Muscle layer of colon (tissue), 2 donors: ENCODE results near the gene S100A5.

Source experiments
- H3K27ac ChIP-seq: one replicate; pipeline ENCODE4 v1.7.0; 2013; ENCODE audit warnings: low read depth, mild to moderate bottlenecking, low read length, moderate library complexity
- H3K27me3 ChIP-seq, 2 donors: one replicate each; pipeline ENCODE4 v1.7.0; 2013; ENCODE audit warnings: low read length in 2 of 2, mild to moderate bottlenecking in 2 of 2; ENCODE audit not compliant: insufficient read depth in 2 of 2, control insufficient read depth in 1 of 2
- H3K36me3 ChIP-seq: one replicate; pipeline ENCODE4 v1.7.0; 2013; ENCODE audit warnings: mild to moderate bottlenecking, low read length; ENCODE audit not compliant: insufficient read depth
- H3K4me1 ChIP-seq: one replicate; pipeline ENCODE4 v1.7.0; 2013; ENCODE audit warnings: mild to moderate bottlenecking, low read length; ENCODE audit not compliant: insufficient read depth
- H3K4me3 ChIP-seq, 2 donors: one replicate each; pipeline ENCODE4 v1.7.0; 2013; ENCODE audit warnings: low read length in 2 of 2, low read depth in 1 of 2, mild to moderate bottlenecking in 1 of 2, moderate library complexity in 1 of 2
- H3K9ac ChIP-seq: one replicate; pipeline ENCODE4 v1.7.0; 2013; ENCODE audit warnings: low read length
- H3K9me3 ChIP-seq: one replicate; pipeline ENCODE4 v1.7.0; 2013; ENCODE audit warnings: mild to moderate bottlenecking, low read length
- donor health status: abdominal sarcoma.
- donor health status: Adenocarcinoma of cecum.

S100A5 gene

DNA sequence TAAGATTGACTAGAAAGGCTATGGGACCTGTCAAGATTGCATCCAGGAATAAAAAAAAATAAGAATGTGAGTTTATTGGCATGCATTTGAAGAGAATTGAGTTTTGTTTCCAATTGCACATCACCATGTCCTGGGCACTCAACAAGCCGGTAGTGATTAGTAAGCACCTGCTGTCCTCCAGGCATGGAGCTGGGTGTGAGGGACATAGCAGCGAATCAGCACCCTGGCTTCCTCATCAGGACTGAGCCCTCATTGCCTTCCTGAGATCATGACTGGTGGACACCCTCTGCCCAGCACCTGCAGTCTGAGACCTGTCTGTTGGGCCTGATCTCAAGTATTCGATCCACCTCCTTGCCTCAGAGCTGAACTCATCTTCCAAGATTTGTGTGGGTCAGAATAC is 31.7 kb downstream of the S100A5 start:
- Histone ChIP-seq H3K4me1 (peaks cover 20% of the 10 kb centered on the region), H3K9me3 (no peaks in the 10 kb centered on the region), H3K4me3 (no peak overlapping the region), H3K36me3 (no peaks in the 10 kb centered on the region), H3K27me3 (no peaks in the 10 kb centered on the region), H3K27ac (no peak overlapping the region), H3K9ac (no peak overlapping the region)

DNA sequence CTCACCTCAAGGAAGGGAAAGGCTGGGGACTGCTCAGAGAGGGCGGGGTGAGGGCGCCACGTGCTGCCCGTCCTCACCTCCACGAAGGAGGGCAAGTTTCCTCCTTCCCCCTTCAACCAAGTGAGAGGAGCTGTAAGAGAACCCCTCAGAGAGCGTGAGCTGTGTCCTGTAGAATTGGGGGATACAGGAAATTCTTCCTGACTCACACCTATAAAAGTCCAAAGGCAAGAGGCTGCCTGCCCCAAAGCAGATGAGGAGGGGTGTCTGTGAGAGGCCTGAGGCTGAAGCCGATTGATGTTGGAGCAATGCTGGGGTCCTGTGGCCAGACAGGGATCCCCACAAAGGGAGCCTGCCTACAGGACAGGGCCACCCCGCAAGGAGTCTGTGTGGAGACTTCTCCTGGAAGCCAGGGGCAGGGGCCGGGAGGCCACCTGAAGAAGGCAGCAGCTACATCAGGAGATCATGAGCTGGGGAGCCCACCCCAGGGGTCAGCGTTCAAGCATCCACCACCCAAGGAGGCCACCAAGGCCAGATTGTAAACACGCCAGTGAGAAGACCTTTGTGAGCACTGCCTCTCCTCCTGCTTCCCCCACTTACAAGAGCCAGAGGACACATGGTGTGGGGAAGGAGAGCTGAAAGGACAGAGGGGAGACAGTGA is 32.7 kb downstream of the S100A5 start:
- no peak overlapping the region for H3K27ac ChIP-seq
- H3K4me1 ChIP-seq = peaks cover 20% of the 10 kb centered on the region
- no peak overlapping the region for H3K4me3 ChIP-seq
- H3K27me3 ChIP-seq = no peaks in the 10 kb centered on the region
- H3K36me3 ChIP-seq = no peaks in the 10 kb centered on the region
- H3K9me3 ChIP-seq = no peaks in the 10 kb centered on the region
- no peak overlapping the region for H3K9ac ChIP-seq

DNA sequence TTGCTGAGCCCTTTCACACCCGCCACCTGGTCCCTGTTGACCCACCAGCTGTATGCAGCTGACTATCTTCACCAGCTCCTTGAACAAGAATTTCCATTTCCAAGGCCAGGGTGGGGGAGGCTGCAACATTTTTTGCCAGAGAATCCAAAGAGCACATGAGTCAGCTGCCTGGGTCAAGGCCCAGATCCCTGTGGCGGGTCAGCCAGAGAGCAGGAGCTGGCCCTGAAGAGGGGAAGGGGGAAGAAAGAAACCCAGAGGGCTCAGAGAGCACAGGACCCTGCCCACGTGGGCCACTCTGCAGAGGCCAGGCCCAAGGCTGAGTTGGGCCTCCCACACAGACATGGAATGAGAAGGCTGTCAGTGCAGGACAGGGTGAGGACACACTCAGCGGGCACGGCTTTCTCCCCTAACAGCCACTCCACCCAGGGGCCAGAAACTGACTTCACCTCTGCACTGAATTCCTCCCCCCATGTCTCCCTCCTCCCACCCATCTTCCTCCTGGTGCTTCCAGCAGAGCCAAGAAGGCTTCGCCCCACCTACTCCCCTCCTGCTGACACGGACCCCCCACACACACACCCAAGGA is 33.8 kb downstream of the S100A5 start:
- Histone ChIP-seq H3K4me1 (peaks cover 20% of the 10 kb centered on the region), H3K9ac (no peak overlapping the region), H3K27ac (peak overlapping the region; percentile 76), H3K9me3 (no peaks in the 10 kb centered on the region), H3K4me3 (no peak overlapping the region), H3K27me3 (no peaks in the 10 kb centered on the region), H3K36me3 (no peaks in the 10 kb centered on the region)

GRCh38 chr1:153506386-153506785 is 34.3 kb downstream of the S100A5 start:
- H3K36me3 ChIP-seq = no peaks in the 10 kb centered on the region
- no peaks in the 10 kb centered on the region for H3K9me3 ChIP-seq
- H3K27ac ChIP-seq = peak overlapping the region; percentile 76
- H3K9ac ChIP-seq = no peak overlapping the region
- peaks cover 20% of the 10 kb centered on the region for H3K4me1 ChIP-seq
- no peak overlapping the region for H3K4me3 ChIP-seq
- H3K27me3 ChIP-seq = no peaks in the 10 kb centered on the region

DNA sequence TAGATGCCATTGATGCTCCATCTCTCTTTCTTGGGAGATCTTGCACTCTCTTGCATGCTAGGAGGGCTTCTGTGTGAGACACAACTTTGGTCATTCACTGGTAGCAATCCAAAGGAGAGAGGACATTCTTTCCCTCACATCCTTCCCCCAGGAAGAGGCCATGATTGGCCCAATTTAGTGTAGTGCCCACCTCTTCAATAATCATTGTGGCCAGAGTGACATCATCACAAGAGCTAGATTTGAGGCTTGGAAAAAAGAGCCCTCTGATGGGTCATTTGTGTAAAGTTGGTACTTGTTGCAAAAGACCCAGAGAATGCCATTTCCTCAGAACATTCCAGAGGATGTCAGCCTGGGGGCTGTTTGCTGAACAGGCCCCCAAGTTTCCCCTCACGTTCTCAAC is 35.2 kb downstream of the S100A5 start:
- Histone ChIP-seq H3K9ac (no peak overlapping the region), H3K4me3 (no peak overlapping the region), H3K27ac (no peak overlapping the region), H3K9me3 (no peaks in the 10 kb centered on the region), H3K36me3 (no peaks in the 10 kb centered on the region), H3K27me3 (no peaks in the 10 kb centered on the region), H3K4me1 (peaks cover 20% of the 10 kb centered on the region)

GRCh38 chr1:153503766-153504165 is 37.0 kb downstream of the S100A5 start:
- no peaks in the 10 kb centered on the region for H3K36me3 ChIP-seq
- H3K4me3 ChIP-seq = no peak overlapping the region
- H3K9me3 ChIP-seq = no peaks in the 10 kb centered on the region
- no peaks in the 10 kb centered on the region for H3K27me3 ChIP-seq
- peaks cover 20% of the 10 kb centered on the region for H3K4me1 ChIP-seq
- no peak overlapping the region for H3K9ac ChIP-seq
- no peak overlapping the region for H3K27ac ChIP-seq

DNA sequence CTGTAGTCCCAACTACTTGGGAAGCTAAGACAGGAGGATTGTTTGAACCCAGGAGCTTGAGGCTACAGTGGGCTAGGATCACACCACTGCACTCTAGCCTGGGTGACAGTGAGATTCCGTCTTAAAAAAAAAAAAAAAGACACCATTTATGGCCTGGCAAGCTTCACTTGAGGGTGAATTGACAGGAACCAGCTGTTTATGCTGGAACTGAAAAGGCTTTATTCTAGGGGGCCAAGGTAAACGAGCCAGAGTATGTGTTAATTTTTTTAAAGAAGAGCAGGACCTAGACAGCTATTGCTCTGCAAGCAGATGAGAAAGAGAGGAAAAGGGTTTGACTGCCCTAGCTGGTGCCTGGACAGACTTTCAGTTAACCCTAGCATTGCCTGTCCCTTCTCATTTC is 42.0 kb downstream of the S100A5 start:
- H3K36me3 ChIP-seq = no peaks in the 10 kb centered on the region
- H3K4me3 ChIP-seq = no peak overlapping the region
- peaks cover 11% of the 10 kb centered on the region for H3K4me1 ChIP-seq
- H3K9me3 ChIP-seq = no peaks in the 10 kb centered on the region
- H3K27ac ChIP-seq = no peak overlapping the region
- H3K27me3 ChIP-seq = no peaks in the 10 kb centered on the region
- no peak overlapping the region for H3K9ac ChIP-seq

DNA sequence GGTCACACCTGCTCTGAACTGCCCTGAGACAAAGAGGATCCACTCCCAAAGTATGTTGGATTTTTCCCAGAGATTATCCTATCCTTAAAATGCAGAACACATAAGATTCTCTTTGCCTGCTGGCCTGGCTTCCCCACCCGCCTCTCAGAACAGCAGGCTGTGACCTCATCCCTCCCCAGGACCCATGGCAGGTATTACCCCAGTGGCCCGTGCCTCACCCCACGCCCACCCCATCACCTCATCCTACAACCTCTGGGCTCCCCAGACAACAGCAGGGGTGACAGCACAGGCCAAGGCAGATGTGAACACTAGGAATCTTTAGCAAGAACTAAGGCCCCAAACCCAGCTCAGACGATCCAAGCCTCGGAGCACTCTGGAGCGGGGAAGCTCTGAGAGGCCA is 45.2 kb downstream of the S100A5 start:
- Histone ChIP-seq H3K9me3 (no peaks in the 10 kb centered on the region), H3K4me1 (peaks cover 29% of the 10 kb centered on the region), H3K9ac (no peak overlapping the region), H3K36me3 (no peaks in the 10 kb centered on the region), H3K4me3 (no peak overlapping the region), H3K27ac (no peak overlapping the region), H3K27me3 (no peaks in the 10 kb centered on the region)

DNA sequence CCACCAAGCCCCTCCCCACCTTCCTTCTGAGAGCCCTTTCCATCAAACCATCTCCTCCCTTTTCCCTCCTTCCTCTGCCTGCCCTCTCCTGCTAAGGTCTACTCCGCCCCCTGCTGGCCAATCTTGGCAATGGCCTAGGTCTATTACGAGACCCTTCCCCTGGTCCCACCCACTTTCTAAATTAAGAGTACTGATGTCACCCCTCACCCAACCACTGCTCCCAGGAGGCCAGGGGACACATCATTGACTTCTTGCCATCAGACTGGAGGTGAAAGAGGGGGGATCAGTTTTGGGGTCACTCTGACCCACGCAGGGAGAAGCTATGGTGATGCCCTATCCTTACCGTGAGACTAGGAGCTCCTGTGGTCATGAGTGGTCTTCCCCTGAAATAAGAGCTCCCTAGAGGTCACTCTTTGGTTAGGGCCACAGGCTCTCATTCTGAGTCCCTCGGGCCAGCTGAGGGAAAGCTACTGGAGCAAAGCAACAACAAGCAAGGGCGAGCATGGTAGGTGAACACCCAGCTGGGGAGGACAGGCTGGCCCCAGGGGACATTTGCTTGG is 45.7 kb downstream of the S100A5 start:
- H3K36me3 ChIP-seq = no peaks in the 10 kb centered on the region
- H3K4me1 ChIP-seq = peaks cover 33% of the 10 kb centered on the region
- no peaks in the 10 kb centered on the region for H3K9me3 ChIP-seq
- H3K27ac ChIP-seq = no peak overlapping the region
- no peak overlapping the region for H3K4me3 ChIP-seq
- H3K27me3 ChIP-seq = no peaks in the 10 kb centered on the region
- H3K9ac ChIP-seq = no peak overlapping the region

DNA sequence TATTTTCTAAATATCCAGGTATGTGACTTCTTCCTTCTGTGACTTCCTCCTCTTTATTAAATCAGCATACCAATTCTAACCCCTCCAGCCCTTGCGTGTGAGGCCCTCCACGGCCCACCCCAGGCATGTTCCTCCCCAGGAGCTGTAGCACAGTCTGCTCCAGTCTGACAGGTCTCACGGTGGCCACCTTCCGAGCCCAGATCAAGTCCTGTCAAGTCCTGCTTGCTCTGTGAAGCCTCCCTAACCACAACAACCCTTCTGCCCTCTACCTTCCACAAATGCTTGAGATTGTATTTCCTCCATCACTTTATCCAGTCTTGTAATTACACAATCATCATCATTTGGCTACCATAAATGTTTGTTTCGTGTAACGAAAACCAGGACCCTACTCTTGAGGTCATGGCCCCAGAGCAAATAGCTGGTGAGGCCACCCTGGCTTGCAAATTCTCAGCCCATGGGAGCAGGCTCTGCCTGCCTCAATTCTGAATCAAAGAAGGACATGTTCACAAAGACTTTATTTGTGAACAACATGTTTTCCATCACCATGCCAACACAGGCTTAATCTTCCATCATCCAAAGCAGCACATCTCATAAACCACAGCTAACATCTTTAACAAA is 47.3 kb downstream of the S100A5 start:
- Histone ChIP-seq H3K27me3 (no peaks in the 10 kb centered on the region), H3K9ac (no peak overlapping the region), H3K4me3 (no peak overlapping the region), H3K4me1 (peaks cover 35% of the 10 kb centered on the region), H3K9me3 (no peaks in the 10 kb centered on the region), H3K36me3 (no peaks in the 10 kb centered on the region), H3K27ac (no peak overlapping the region)

DNA sequence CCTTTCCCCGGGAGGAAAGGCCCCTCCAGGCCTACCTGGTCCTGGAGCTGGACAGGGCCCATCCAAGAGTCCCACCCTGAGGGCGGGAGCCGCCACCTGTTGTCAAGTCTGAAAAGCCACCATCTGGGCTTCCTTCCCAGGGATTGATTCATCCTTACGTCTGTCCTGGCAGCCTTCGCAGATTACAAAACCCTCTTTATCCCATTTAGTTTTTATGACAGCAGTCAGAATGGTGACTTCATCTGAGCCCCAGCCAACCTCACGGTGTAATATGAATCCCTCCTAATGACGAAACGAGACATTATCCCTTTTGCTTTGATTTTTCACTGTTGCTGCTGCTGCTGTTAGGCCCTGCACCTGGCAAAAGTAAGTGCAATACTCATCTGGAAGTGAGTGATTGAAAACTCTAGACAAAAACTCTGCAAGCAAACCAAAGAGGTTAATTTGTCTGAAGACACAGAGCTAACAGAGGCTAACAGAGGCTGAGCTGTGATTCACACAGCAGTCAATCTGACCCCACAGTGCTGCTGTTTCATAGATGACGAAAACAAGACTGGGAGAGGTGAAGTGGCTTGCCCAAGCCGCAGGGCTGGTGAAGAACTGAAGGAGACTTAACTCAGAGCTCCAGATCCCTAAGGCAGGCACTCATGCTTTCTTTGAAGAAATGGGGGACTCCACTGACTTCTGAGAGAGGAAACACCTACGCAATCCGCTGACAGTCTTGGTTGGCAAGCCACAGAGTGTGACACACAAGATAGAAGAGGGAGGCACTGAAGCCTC is 50.3 kb downstream of the S100A5 start:
- Histone ChIP-seq H3K9me3 (no peaks in the 10 kb centered on the region), H3K4me3 (no peak overlapping the region), H3K9ac (no peak overlapping the region), H3K27me3 (no peaks in the 10 kb centered on the region), H3K4me1 (peaks cover 39% of the 10 kb centered on the region), H3K36me3 (no peaks in the 10 kb centered on the region), H3K27ac (peak overlapping the region; percentile 34)
